Measurements from ENCODE around the gene PAEP.

PAEP gene

GRCh38 chr9:135551031-135551430 lies 10.5 kb upstream of the PAEP start:
- no peak for DNase-seq

GRCh38 chr9:135551456-135551855 lies 10.1 kb upstream of the PAEP start:
- no peak for DNase-seq

- no peak for DNase-seq
These were observed 9.4 kb upstream of the PAEP start for GRCh38 chr9:135552021-135552697.

GRCh38 chr9:135552698-135553171 lies 8.8 kb upstream of the PAEP start:
- no peak for DNase-seq

- DNase-seq, result no peak
These were observed 6.8 kb upstream of the PAEP start for GRCh38 chr9:135554718-135555117.

GRCh38 chr9:135555203-135555602 lies 6.4 kb upstream of the PAEP start:
- no peak for DNase-seq

- DNase-seq, result no peak
These were observed 5.6 kb upstream of the PAEP start for GRCh38 chr9:135555910-135556309.

- DNase-seq, result no peak
These were observed 1.9 kb upstream of the PAEP start for GRCh38 chr9:135559606-135560005.

GRCh38 chr9:135562235-135562745 lies 734 bp downstream of the PAEP start:
- DNase-seq, result no peak

- DNase-seq, result no peak
These were observed 1.5 kb downstream of the PAEP start for GRCh38 chr9:135563039-135563476.

GRCh38 chr9:135563858-135564257 lies 2.3 kb downstream of the PAEP start:
- no peak for DNase-seq

- DNase-seq, result no peak
These were observed 3.6 kb downstream of the PAEP start for GRCh38 chr9:135565141-135565628.

- no peak for DNase-seq
These were observed 4.1 kb downstream of the PAEP start for GRCh38 chr9:135565636-135566035.

GRCh38 chr9:135566552-135566951 lies 5.0 kb downstream of the PAEP start:
- DNase-seq, result no peak

GRCh38 chr9:135567311-135567710 lies 5.8 kb downstream of the PAEP start:
- DNase-seq, result no peak

- DNase-seq, result no peak
These were observed 6.5 kb downstream of the PAEP start for GRCh38 chr9:135568026-135568425.

GRCh38 chr9:135570456-135570855 lies 8.9 kb downstream of the PAEP start:
- no peak for DNase-seq

- no peak for DNase-seq
These were observed 10.7 kb downstream of the PAEP start for GRCh38 chr9:135572233-135572632.

- DNase-seq, result no peak
These were observed 11.6 kb downstream of the PAEP start for GRCh38 chr9:135573124-135573523.

GRCh38 chr9:135574331-135574730 lies 12.8 kb downstream of the PAEP start:
- DNase-seq, result no peak

- DNase-seq, result no peak
These were observed 13.4 kb downstream of the PAEP start for GRCh38 chr9:135574943-135575342.

- no peak for DNase-seq
These were observed 14.6 kb downstream of the PAEP start for GRCh38 chr9:135575995-135576631.

- DNase-seq, result no peak
These were observed 15.7 kb downstream of the PAEP start for GRCh38 chr9:135577256-135577655.

- no peak for DNase-seq
These were observed 17.8 kb downstream of the PAEP start for GRCh38 chr9:135579356-135579755.
